ENCODE data around the gene GP1BB.

DNA sequence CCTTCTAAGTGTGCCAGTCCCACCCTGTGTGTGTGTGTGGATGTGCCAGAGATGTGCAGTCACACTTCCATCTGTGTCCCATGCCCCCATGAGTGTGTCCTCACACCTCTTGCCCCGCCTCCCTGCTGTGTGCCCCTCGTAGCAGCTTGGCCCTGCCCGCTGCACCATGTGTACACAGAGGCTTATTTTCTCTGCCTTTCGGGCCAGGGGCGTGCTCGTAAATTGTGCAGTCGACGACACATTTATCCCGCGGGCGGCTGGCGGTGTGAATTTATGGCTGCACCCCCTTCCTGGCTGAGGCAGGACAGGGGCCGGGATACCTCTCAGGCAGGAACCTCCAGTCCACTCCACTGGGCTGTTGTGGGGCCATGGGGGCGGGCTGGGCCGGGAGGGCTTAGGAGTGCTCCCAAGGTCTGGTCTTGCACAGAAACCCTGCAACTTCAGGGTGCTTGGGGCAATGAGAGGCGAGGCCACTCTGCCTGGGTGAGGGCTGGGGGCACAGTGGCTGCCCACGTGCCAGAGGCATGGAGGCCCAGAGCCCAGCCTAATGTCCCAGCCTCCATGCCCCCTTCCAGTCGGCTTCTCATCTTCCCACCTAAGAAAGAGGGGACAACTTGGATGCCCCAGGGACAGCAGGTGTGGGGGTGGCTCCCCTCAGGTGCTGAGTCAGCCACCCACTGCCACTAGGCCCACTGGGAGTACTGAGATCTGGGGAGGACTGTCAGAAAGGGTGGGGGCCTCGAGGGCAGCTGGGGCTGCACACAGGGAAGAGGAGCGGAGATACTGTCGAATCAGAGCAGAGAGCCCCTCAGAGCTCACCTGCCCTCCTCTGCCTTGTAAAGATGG, 12.5 kb downstream of the GP1BB start:
- TF ChIP-seq, protein P1, sequence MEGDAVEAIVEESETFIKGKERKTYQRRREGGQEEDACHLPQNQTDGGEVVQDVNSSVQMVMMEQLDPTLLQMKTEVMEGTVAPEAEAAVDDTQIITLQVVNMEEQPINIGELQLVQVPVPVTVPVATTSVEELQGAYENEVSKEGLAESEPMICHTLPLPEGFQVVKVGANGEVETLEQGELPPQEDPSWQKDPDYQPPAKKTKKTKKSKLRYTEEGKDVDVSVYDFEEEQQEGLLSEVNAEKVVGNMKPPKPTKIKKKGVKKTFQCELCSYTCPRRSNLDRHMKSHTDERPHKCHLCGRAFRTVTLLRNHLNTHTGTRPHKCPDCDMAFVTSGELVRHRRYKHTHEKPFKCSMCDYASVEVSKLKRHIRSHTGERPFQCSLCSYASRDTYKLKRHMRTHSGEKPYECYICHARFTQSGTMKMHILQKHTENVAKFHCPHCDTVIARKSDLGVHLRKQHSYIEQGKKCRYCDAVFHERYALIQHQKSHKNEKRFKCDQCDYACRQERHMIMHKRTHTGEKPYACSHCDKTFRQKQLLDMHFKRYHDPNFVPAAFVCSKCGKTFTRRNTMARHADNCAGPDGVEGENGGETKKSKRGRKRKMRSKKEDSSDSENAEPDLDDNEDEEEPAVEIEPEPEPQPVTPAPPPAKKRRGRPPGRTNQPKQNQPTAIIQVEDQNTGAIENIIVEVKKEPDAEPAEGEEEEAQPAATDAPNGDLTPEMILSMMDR (conservative IDR thresholded peaks at IDR 0.05 in 1 of 2, IDR thresholded peaks at IDR 0.05 in 1 of 2; ENCODE audit: extremely low read depth in 1 of 2, insufficient read depth in 1 of 2, low read depth in 1 of 2, low read length in 2 of 2) = no peak
- TF ChIP-seq EZH2 (IDR thresholded peaks at IDR 0.05; ENCODE audit: borderline replicate concordance, low read length) = no peak

All from mammary epithelial cell (primary cell).